ENCODE data around the gene SHC4.
"Not testable (repeated sequence)": the region's sequence is repeated elsewhere in the genome, so short reads cannot be mapped to it uniquely, and the experiment has no call there.

SHC4 gene

DNA sequence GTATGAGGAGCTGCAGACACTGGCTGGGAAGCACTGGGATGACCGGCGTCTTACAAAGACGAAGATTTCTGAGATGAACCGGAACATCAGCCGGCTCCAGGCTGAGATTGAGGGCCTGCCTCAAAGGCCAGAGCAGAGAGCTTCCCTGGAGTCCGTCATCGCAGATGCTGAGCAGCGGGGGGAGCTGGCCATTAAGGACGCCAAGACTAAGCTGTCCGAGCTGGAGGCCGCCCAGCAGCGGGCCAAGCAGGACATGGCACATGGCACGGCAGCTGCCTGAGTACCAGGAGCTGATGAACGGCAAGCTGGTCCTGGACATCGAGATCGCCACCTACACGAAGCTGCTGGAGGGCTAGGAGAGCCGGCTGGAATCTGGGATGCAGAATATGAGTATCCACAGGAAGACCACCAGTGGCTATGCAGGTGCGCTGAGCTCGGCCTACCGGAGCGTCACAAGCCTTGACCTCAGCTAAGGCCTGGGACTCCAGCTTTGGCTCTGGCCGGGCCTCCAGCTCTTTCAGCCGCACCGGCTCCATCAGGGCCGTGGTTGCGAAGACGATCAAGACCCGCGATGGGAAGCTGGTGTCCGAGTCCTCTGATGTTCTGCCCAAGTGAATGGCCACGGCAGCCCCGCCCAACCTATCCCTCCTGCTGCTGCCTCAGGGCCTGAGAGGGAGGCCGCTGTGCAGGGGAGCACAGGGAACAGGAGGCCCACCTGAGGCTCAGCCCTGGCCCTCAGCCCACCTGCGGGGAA lies 9.2 kb upstream of the SHC4 start:
- DNase-seq (ENCODE audit: low read depth) = no peak
- no peak overlapping the region for H3K4me3 ChIP-seq (ENCODE audit: control insufficient read depth, low read depth, low read length)
- TF ChIP-seq, protein P1, sequence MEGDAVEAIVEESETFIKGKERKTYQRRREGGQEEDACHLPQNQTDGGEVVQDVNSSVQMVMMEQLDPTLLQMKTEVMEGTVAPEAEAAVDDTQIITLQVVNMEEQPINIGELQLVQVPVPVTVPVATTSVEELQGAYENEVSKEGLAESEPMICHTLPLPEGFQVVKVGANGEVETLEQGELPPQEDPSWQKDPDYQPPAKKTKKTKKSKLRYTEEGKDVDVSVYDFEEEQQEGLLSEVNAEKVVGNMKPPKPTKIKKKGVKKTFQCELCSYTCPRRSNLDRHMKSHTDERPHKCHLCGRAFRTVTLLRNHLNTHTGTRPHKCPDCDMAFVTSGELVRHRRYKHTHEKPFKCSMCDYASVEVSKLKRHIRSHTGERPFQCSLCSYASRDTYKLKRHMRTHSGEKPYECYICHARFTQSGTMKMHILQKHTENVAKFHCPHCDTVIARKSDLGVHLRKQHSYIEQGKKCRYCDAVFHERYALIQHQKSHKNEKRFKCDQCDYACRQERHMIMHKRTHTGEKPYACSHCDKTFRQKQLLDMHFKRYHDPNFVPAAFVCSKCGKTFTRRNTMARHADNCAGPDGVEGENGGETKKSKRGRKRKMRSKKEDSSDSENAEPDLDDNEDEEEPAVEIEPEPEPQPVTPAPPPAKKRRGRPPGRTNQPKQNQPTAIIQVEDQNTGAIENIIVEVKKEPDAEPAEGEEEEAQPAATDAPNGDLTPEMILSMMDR (conservative IDR thresholded peaks at IDR 0.05; ENCODE audit: control insufficient read depth, insufficient read depth, low read depth, low read length) = no peak

GRCh38 chr15:48970926-48971325 lies 7.2 kb upstream of the SHC4 start:
- DNase-seq (ENCODE audit: low read depth) = not testable (repeated sequence)

GRCh38 chr15:48968066-48968465 lies 4.3 kb upstream of the SHC4 start:
- TF ChIP-seq, protein P1 (conservative IDR thresholded peaks at IDR 0.05; ENCODE audit: control insufficient read depth, insufficient read depth, low read depth, low read length) = no peak
- H3K4me3 ChIP-seq (ENCODE audit: control insufficient read depth, low read depth, low read length) = no peak overlapping the region
- no peak for DNase-seq (ENCODE audit: low read depth)

More at GRCh38 chr15:48970926-48971325, 7.2 kb upstream of the SHC4 start:
- not testable (repeated sequence) for H3K4me3 ChIP-seq (ENCODE audit: control insufficient read depth, low read depth, low read length)

DNA sequence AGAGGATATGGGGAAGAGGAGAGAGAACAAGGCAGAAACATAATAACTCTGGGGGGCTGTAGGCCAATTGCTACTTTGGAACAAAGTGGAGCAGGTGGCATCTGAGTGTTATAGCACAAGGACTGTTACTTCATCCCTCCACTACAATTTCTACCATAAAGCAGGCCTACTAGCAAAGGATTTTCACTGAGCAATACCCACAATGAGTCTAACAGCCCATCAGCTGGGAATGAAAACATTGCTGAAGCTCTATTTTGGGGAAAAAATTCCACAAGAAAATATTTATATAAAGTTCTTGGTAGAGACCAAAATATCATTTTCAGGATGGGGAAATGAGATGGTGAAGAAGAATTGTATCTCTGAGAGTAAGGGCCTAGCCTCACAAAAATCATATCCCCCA lies 3.6 kb upstream of the SHC4 start:
- DNase-seq (ENCODE audit: low read depth) = no peak
- no peak overlapping the region for H3K4me3 ChIP-seq (ENCODE audit: control insufficient read depth, low read depth, low read length)
- TF ChIP-seq, protein P1 (conservative IDR thresholded peaks at IDR 0.05; ENCODE audit: control insufficient read depth, insufficient read depth, low read depth, low read length) = no peak

DNA sequence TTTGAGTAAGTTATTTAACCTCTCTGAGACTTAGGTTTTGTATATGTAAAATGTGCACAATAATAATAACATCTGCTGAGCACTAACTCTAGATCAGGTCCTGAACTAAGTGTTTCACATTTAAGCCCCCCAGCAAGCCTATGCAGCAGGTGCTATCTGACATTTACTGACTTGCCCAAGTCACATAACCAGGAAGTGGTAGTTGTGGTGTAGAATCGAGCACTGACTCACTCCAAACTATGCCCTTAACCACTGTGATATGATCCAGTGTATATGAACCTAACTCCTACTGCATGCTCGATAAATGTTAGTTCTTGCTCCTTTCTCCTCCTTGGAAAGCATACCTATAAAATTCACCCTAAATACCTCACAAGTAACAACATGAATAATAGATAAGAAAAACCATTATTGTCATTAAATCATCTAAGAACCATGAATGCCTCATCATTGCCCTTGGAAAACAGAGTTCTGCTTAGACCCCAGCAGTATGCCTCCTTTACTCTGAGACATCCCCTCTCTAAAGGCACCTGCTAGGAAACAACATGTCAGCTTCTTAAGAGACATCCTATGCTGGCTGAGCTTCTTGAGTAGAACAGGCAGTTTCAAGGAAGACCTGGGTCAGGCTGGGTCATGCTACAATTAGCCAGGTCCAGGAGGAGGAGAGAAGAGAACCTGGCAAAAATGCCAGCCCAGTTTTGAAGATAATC lies 3.0 kb upstream of the SHC4 start:
- DNase-seq (ENCODE audit: low read depth) = peak; percentile 76
- TF ChIP-seq, protein P1 (conservative IDR thresholded peaks at IDR 0.05; ENCODE audit: control insufficient read depth, insufficient read depth, low read depth, low read length) = no peak
- H3K4me3 ChIP-seq (ENCODE audit: control insufficient read depth, low read depth, low read length) = no peak overlapping the region

- TF ChIP-seq, protein P1 (conservative IDR thresholded peaks at IDR 0.05; ENCODE audit: control insufficient read depth, insufficient read depth, low read depth, low read length) = peak; percentile 20
- no peak overlapping the region for H3K4me3 ChIP-seq (ENCODE audit: control insufficient read depth, low read depth, low read length)
- DNase-seq (ENCODE audit: low read depth) = peak; percentile 76
Measured at GRCh38 chr15:48965972-48966371, 2.3 kb upstream of the SHC4 start.

- DNase-seq (ENCODE audit: low read depth) = no peak
- H3K4me3 ChIP-seq (ENCODE audit: control insufficient read depth, low read depth, low read length) = no peak overlapping the region
- TF ChIP-seq, protein P1 (conservative IDR thresholded peaks at IDR 0.05; ENCODE audit: control insufficient read depth, insufficient read depth, low read depth, low read length) = no peak
Measured at GRCh38 chr15:48964898-48965297, 1.2 kb upstream of the SHC4 start.
